GOT3 (cell line): ENCODE measurements around the gene MTA1.

ENCODE experiments used
- DNase-seq: peaks from one replicate; lab custom pipeline; 2025; ENCODE audit warnings: mixed read lengths; lab: John Stamatoyannopoulos, UW

MTA1 gene

GRCh38 chr14:105487986-105488777 is 68.6 kb downstream of the MTA1 start:
- DNase-seq, result no peak

GRCh38 chr14:105488781-105489541 is 69.3 kb downstream of the MTA1 start:
- no peak for DNase-seq

DNA sequence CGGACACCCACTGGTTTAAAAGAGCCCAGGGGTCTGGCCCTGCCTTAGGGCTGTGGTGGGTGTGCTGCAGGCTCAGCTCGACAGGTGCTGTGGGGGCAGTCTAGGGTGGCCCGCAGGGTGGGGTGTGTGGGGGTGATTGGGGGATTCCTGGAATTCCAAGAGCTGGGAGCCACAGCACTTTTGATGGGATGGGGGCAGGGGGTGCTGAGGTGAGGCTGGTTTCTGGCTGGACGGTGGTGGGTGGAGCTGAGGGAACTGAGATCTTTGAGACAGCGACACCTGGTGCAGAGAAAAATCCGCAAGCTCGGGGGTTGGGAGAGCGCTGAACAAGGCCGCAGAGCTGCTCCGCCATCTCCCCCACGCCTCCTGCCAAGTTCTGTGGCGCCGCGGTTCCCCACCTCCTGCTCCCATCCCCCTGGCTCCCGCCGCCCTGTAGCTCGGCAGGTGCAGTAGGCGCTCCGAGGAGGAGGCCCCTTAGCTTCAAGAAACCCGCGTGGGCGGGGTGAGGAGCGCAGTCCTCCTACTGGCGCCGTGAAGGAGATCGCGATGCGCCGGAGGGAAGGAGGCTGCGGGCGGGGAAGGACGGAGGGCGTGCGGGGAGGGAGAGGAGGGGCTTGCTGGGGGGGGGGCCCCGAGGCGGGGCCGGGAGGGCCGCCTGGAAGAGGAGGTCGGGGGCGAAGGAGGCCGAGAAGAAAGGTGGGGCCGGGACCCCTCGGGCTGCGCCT is 70.1 kb downstream of the MTA1 start:
- no peak for DNase-seq

DNA sequence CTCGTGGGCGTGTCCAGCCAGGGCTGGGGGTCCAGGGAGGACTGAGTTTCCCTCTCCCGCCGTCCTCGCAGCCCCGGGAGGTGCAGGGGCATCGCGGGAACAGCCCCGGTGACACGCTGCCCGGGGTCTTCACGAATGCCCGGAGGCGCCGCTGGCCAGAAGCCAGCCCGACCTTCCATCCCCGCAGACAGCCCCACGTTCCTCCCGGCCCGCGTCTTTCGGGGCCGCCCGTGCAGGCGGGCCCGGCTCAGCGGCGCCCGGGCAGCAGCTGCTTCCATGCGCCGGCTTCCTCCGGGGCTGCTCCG is 70.6 kb downstream of the MTA1 start:
- no peak for DNase-seq

DNA sequence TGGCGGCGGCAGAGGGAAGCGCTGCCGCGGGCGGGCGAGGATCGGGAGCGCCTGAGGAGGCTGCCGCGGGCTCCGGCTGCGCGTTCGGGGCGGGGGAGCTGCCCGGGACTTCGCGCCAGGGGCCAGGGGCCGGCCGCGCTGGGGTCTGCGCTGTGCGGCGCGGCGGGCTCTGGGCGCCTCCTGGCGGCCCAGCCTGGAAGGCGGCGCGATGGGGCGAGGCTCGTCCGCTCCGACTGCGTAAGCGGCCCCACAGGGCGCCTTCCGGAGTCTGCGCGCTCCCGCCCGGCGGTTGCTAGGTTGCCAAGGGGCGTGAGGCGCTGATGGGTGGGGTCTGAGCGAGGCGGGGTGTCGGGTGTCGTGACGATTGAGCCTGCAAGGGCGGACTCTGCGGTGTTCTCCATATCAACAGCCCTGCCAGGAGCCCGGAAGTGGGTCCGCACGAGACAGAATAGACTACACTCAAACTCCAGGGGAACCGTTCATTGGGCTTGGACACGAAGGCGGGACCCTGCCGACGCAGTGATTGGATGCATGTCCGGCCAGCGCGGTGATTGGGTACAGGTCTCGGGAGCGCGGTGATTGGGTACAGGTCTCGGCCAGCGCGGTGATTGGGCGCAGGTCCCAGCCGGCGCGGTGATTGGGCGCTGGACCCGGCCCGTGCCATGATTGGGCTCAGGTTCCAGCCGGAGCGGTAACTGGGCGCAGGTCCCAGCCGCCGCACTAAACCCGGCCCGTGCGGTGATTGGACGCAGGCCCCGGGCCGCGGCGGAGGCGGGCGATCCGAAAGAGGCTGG is 71.1 kb downstream of the MTA1 start, which contains the start of gene TEDC1:
Gene TEDC1 (plus strand): TSS at position 675 of the 794 bp plus-strand sequence. CDS start 130 bp downstream, outside the sequence.
- peak; percentile 93 for DNase-seq

GRCh38 chr14:105491366-105491973 is 71.8 kb downstream of the MTA1 start:
- peak; percentile 4 for DNase-seq

DNA sequence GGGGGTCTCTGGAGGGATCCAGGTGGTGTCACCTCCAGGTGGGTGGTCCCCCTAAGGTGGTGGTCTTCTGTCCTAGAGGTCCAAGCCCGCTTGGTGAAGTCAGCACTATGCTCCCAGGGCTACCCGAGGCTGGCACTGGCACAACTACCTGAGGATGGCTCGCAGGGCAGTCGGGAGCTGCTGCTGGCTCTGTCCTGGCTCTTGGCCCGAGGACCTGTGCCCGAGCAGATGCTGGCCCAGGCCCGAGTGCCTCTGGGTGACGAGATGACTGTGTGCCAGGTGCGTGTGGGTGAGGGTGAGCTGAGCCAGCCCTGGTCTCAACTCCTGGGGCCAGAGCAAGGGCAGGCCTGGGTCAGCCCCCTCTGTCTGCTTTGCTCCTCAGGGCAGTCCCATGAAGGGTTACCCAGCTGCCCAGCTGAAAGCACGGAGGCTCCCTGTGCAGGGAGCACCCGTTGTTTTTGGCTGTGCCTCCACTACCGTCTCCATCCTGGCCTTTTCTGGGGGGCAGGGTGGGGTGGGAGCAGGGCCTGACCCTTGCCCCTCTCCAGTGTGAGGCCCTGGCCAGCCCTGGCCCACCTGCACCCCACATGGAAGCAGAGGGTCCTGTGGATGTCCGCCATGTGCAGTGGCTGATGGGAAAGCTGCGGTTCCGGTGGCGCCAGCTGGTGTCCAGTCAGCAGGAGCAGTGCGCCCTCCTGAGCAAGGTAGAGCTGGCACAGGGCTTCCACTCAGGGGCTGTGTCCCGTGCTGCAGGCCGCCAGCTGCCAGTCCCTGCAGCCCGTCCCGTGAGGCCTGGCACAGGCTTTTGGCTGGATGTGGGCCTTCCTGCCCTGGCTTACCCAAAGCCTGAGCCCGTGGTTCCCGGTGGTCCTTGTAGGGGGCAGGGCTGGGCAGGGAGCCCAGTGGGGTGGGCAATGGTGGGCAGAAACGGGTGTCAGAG is 72.7 kb downstream of the MTA1 start:
- DNase-seq, result no peak

DNA sequence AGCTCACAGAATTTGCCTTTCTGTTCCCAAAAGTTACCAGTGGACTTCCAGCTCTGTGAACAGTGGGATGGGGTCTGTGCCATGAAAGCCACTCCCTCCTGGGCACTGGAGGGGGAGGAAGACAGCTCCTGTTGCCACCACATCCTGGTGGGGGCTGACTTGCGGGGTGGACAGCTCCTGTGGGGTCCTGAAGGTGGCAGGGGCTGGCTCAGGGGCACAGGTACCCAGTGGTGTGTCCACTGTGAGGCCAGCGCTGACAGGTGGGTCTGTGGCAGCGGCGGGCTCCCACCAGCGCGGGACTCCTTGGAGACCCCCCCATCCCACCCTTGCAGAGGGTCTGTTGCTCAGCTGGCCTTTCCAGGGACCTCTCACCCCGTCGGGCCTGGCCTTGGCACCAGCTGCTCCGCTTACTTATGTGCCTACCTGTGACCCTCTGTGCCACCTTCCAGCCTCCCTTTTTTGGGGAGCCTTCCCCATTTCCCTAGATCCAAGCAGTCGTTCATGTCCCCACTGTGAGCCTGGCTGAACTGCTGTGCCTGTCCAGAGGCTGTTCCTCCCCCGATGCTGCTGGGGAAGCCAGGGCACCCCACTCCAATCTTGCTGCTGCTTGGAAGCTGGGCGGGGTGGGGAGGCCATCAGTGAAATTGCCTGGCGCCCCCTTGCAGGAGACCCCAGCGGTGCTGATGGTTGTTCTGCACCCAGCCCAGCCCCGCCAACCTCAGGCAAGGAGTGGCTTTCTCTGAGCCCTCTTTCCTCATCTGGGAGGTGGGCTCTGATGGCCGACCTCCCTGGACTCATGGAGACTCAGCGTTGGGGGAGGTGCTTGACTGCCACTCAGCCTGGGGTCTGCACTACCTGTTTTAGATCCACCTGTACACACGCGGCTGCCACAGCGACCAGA is 73.6 kb downstream of the MTA1 start:
- DNase-seq, result no peak

DNA sequence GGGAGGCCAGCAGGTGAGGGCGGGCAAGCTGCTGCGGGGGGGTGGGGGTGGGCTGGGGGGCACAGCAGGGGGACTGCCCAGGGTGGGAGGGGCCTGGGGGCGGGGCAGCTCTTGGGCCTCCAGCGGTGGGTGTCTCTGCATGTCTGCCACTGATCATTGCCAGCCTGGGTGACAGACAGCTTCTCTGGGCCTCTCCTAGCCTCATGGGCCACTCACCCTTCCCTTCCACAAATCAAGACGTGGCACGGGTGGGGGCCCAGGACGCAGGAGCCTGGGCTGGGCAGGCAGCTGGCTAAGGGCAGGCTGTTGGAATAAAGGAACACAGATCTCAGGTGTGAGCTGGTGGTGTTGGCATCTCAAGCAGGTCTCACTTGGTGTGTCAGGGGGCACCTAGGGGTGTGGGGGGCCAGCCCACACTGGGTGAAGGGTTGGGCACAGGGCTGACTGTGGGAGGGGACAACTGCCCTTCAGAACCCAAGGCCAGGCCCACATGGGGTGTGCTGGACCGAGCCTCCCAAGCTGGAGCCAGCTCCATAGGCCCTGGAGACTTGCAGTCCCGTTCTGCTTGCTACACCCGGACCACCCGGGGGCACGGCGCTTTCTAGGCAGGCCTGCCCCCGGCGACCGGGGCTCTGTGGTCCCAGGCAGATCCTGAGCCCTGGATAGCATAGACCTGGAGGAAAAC is 74.4 kb downstream of the MTA1 start:
- no peak for DNase-seq

DNA sequence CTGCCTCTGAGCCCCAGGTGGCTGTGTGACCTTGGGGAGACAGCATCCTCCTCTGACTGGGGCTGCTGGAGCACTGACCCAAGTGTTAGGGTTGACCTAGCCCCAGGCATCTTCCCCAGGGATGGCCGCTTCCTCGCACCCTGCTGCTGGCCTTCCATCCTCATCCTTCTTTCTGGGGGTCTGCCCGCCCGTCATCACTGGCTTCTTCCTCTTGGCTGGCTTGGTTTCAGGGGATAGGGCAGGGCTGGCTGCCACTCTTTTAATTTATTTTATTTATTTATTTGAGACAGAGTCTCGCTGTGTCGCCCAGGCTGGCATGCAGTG is 74.9 kb downstream of the MTA1 start:
- DNase-seq, result no peak

- DNase-seq, result no peak
Observed at GRCh38 chr14:105495101-105495989, 75.7 kb downstream of the MTA1 start.

DNA sequence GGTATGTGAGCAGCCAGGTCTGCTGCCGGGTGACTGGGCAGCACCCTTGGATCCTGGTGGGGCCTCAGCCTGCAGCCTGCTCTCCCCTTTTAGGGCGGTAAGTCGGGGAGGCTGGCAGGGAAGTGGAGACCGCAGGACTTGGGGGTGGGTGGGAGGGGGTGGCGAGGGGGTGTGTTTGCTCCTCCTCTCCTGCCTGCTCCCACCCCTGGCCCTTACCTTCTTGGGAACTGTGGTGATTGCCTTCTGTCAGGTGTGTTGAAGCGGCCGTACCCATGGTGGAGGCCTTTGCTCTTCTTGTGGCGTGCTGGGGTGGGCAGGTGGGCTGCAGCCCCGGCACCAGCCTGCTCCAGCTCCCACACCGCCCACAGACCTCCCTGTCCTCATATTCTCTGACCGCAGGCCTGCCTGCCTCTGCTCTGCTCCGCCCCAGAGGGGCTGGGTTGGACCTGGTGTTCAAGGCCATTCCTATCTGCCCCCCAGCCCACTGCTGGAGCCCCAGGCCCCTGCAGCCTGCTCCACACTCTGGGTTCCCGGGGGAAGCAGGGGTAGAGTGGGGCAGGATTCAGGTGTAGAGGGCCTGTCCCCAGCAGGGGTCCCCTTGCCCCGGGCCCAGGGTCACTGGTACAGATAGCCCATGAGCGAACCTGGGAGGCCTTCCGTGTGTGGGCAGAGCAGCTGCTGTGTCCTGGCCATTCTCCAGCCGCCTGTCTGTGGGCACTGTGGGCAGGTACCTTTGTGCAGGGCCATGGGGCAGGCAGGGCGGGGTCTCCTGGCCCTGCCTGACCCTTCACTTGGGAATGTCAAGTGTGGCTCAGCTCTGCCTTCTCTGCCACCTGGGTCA is 76.6 kb downstream of the MTA1 start:
- no peak for DNase-seq

DNA sequence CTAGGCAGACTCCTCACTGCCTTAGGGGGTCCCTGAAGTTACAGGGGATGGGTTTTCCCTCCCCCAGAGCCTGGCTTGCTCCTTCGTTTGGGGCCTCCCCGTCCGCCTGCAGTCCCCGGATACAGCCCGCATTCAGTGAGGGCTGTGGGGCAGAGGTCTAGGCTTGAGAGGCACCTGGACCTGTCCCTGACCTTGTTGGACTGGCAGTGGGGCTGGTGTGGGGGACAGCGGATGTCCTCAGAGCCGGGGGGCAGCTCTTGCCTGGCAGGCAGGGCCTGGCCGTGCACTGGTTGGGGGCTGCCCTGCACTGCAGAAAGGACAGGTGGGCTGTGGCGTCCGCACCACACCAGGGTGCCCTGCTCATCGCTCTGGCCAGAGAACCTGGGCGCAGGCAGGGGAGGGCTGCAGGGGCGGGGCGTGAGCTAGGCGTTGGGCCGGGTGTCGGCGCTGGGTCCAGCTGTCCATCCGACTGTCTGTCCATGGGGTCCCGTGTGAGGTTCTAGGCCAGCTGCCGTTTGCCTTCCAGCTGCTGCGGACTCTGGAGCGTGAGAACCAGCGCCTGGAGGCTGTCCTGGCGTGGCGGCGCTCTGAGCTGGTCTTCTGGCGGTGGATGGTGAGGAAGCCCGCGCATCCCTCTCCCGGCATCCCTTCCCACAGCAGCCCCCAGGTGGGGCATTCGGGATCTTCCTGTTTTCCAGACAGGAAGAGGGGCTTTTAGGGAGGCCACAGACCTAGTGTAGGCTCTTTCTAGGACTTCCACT is 77.4 kb downstream of the MTA1 start:
- DNase-seq, result no peak

DNA sequence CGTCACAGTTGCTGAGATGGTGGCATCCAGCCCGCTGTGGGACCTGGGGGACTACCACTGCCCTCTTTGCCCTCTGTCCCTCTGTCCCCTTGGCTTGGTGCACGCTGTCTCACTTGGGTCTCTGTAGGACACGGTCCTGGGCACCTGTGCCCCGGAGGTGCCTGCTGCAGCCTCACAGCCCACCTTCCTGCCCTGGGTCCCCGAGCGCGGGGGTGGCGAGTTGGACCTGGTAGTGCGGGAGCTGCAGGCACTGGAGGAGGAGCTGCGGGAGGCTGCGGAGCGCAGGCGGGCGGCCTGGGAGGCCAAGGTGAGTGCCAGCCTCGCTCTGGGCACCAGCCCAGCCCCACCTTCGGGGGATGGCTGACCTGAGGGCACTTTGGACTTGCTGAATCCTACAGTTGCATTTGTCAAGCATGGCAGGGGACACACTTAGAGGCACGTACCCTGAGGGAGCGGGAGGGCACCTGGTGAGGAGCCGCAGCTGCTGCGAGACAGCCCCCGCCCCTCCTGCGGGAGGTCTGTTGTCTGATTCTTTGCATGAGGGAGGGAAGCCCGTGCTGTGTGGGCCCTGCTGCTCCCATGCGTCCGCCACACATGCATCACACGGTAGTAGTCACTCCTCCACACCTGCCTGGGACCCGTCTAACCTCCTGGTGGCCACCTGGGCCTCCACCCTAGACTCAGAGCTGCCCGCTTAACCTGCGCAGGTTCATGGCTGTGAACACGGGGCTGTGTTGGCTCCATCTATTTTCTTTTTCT is 78.2 kb downstream of the MTA1 start:
- no peak for DNase-seq
